NAMALWA (cell line): ENCODE data around the gene PRB2.
"Not testable (repeated sequence)": the region's sequence is repeated elsewhere in the genome, so short reads cannot be mapped to it uniquely, and the experiment has no call there.

ENCODE experiments used
- DNase-seq: peaks from one replicate; pipeline ENCODE4 v3.0.0-alpha.2; 2015; ENCODE audit warnings: low spot score

Gene PRB2

GRCh38 chr12:11395467-11395866 lies at the start of gene PRB2:
PRB2 (minus strand) TSS chr12:11395567; CDS start chr12:11395529, 38 bp downstream.
- not testable (repeated sequence) for DNase-seq

DNA sequence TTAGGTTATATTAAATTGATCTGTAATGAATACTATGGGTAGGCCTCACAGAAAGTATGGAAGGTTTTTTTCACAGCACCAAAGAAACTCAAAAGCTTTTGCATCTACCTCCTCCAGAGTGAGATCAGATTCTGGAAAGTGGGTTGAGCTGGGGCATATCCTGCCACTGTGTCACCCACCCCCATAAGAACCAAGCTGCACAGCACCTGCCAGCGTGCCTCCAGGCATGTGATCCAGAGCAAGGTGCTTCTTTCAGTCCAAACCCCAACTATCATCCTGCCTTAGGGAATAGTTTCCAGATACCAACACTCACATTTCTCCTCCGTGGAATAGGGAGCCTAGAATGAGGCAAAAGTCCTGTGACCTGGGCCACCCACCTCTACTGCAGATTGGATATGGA lies 42.6 kb upstream of the PRB2 start:
- no peak for DNase-seq

DNA sequence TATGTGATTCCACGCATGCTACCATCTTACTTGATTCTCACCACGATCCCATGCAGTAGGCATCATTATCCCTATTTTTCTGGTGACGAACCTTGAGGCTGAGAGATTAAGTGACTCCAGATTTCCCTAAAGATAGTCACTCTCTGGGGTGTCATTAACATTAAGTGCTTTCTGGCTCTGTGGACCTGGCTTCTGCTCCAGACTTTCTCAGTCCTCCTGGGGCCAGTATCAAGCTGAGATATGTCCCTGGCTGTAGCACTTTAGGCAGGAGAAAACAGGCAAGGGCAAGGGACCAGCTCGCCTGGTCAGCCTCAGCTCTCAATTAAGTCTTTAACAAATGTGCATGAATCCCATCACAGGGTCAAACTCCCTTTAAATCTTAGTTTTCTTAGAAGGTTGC lies 38.3 kb upstream of the PRB2 start:
- no peak for DNase-seq

DNA sequence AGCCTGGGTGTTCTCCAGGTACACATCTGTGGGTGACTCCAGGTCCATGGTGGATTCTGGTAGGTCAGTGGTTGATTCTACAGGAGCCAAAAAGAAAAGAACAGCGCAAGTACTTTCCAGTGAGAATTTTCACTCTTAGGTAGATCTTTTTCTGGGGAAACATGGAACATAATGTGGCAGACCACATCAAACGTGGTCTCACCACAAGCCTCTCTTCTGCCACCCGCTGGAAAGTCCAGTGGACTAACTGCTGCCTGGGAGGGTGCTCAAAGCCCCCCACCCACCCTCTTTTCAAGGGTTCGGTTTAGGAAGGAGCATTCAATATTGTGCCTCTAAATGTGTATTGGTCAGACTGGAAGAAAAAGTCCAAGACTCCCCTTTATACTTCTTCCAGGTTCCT lies 36.1 kb upstream of the PRB2 start:
- DNase-seq: no peak

GRCh38 chr12:11427341-11427740 lies 32.0 kb upstream of the PRB2 start:
- no peak for DNase-seq

DNA sequence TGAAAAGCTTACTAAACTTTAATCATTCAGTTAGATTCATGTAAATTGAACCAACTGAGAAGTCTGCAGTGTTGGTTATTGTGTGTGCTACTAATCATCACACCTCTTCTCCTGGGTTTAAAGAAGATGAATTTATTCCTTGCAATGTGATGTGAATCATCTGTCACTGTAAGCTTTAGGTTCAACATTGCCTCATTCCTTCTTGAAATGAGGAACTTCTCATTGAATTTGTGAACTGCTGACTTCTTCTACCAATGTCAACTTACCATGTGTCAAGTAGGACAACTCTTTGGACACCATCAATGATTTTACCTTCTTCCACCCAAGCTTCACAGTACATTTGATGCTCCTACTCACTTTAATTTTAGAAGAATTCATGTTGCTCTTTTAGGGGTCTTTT lies 17.4 kb upstream of the PRB2 start:
- no peak for DNase-seq

- DNase-seq: no peak
Observed at GRCh38 chr12:11408096-11408495, 12.7 kb upstream of the PRB2 start.

DNA sequence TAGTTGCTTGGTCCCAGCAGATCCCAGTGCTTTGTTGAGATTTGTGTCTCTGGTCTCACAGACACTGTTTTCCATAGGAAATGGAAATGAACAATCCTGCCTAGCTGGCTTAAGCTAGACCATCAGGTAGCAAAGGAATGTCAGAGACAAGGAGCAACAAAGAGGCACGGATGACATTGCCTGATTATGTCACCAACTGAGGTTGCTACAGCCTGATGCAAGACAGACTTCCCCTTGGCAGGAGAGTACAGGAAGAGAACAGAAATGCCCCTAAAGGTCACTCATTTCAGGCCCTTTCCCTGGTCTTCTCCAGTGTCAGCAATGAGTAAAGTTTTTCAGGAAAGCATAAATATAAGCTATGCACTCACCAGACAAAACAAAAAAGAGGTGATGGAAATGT lies 2.0 kb upstream of the PRB2 start:
- no peak for DNase-seq

DNA sequence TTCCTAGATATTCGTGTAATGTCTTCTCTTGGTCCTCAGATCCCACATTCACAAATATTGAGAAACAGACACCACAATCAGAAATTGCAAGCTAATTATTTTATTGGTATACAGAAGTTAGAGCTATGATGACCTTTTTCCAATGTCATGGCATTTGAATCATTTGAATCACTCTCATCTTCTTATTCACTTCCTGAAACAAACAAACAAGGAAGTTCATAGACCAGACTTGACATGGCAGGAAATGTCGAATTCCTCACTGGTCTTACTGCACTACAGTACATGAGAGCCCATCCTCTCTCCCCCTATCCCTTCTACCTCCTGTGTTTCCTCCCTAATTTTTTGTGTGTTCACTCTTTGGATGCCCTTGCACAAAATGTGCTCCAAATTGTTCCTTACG lies 3.9 kb downstream of the PRB2 start:
- DNase-seq: not testable (repeated sequence)

GRCh38 chr12:11377420-11377819 lies 17.9 kb downstream of the PRB2 start:
- DNase-seq: not testable (repeated sequence)

- no peak for DNase-seq
Observed at GRCh38 chr12:11361151-11361550, 34.2 kb downstream of the PRB2 start.

GRCh38 chr12:11360205-11360883 lies 35.0 kb downstream of the PRB2 start:
- not testable (repeated sequence) for DNase-seq

- not testable (repeated sequence) for DNase-seq
Observed at GRCh38 chr12:11351736-11352135, 43.6 kb downstream of the PRB2 start.

- DNase-seq: no peak
Observed at GRCh38 chr12:11348439-11348838, 46.9 kb downstream of the PRB2 start.

DNA sequence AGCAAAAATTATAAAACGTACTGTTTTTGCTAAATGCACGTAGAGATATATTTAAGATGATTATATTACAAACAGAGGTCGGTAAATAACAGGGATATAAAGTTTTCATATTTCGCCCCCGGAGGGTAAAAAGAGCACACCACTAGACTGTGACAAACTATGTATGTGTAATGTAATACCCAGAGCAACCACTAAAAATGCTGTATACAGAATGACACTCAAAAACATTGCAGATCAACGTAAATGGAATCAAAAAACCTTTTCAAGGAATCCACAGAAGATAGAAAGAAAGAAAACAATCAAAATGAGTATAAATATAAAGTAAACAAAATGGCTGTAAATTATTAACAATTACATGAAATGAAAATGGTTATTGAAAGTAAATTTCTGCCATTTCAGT lies 47.6 kb downstream of the PRB2 start:
- peak; percentile 59 for DNase-seq

DNA sequence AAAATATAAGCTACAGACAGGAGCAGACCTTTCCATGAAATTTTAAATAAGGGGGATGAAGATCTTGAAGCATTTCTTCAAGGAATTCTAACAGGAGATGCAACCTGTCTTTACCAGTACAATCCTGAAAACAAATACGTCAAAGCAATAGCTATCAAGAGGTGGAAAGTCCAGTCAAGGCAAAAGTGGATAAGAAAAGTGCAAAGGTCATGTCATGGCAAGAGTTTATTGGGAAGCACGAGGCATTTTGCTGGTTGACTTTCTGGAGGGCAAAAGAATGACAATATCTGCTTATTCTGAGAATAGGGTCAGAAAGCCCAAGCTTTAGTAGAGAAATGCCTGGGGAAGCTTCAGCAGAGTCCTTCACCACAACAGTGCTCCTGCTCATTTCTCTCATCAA lies 50.9 kb downstream of the PRB2 start:
- no peak for DNase-seq
